HG03432 (cell line): ENCODE data around the gene ZXDC.

ENCODE experiments used
- ATAC-seq: cut with Tn5 transposase; IDR thresholded peaks from one replicate; pipeline ENCODE4 v1.9.1; 2021; ENCODE audit warnings: mild to moderate bottlenecking, moderate library complexity; ENCODE audit not compliant: unreplicated experiment

Gene ZXDC

GRCh38 chr3:126456766-126457388 lies 18.8 kb downstream of the ZXDC start:
- no peak for ATAC-seq

GRCh38 chr3:126456211-126456610 lies 19.5 kb downstream of the ZXDC start:
- ATAC-seq, result no peak

DNA sequence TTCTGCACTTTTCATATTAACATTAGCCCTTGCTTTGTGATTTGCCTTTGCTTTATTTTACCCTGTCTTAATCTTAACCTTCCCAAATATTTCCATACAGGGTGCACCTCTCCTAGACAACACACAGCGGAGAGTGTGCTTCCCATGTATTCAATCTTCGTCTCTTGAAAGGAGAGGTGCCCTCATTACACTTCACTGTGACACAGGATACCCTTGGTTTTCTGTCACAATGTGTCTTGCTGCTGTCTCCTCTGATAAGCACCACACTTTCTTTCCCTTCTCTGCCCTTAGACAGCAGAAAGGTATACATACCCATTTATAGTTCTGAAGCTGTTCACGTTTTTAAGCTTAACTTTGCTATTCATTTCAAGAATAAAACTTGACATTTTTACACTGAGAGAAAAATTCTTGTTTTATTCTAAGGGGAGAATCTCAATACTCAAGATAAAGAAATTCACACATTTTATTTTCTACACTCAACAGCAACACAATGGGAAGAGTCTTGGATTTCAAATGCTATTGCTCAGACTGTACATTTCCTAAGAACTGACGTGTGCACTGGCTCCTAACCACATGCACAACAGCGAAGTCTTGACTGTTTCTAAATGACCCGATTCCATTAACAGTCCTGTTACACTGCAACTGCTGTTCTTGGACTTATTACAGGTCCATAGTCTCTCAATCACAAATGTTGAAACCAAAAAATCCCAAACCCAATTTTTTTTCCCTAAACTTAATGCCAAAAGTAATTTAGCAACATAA lies 21.1 kb downstream of the ZXDC start:
- ATAC-seq, result no peak

DNA sequence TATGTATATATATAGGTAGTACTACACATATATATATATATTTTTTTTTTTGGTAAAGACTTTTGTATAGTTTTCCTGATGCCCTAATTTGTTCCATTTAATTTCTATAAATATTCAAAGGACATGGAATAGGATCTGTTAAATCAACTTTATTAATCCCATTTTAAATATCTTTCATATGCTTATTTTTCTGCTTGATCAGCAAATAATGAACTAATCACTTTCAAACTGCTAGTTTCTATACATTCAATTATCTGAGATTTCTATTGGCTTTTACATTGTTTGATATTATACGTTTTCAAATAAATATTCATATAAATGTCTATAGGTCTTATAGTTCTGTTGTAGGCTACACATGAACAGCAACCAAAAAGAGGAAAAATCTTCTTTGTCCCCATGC lies 21.7 kb downstream of the ZXDC start:
- ATAC-seq, result no peak

- no peak for ATAC-seq
These were observed 23.5 kb downstream of the ZXDC start for GRCh38 chr3:126452213-126452612.

DNA sequence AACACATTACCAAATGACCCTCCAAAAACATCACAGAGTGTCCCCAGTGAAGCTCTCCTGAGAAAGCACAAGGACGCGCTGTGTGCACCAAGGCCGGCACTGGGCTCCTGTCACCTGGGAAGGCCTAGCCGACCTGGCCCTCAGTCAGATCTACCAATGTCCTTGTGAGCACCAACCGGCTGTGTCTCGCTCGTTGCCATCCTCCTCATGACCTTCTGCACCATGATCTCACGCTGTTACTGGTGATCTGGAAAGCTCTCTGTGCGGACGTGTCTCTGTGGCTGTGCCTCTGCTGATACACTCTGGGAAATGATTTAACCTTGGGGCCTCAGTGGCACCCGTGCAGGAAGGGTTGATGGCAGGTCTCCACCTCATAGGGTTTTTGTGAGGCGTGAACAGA lies 24.2 kb downstream of the ZXDC start:
- ATAC-seq, result no peak

DNA sequence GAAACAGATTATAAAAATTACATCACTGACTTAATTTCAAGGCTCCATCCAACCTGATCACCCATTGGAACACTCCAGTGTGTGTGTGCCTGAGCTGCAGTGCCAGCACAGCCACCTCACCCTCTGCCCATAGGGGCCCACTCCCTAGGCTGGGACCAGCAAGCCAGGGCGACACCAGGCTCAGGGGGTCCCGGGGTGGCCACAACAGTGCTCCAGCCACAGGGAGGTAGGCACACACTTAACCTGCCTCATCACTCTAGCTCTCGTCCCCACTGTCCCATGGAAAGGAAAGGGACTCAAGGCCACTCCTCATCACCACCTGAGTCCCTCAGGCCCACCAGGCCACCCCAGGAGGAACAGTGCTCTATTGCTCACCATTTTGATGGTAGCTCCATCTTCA lies 24.9 kb downstream of the ZXDC start:
- no peak for ATAC-seq

- no peak for ATAC-seq
These were observed 25.5 kb downstream of the ZXDC start for GRCh38 chr3:126450219-126450618.

DNA sequence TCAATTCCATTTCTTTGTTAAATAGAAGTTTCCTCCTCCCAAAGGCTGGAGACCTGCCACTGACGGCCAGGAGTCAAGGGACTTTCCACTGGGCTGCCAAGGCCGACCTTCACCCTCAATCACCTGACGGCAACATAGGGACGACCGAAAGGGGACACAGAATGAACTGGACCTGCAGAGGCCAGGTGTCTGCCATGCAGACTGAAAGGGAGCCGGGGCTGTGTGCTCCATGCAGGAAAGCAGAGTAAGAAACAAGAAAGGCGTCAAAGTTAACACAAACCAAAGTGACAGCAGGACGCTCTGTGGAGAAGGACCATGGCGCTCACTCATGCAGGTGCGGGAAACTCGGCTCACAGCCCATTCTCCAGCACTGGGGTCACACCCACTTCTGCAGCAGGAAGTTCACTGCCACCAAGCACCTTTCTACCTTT lies 26.1 kb downstream of the ZXDC start:
- no peak for ATAC-seq

GRCh38 chr3:126448893-126449180 lies 26.9 kb downstream of the ZXDC start:
- ATAC-seq, result no peak

- ATAC-seq, result no peak
These were observed 27.4 kb downstream of the ZXDC start for GRCh38 chr3:126448136-126448892.

DNA sequence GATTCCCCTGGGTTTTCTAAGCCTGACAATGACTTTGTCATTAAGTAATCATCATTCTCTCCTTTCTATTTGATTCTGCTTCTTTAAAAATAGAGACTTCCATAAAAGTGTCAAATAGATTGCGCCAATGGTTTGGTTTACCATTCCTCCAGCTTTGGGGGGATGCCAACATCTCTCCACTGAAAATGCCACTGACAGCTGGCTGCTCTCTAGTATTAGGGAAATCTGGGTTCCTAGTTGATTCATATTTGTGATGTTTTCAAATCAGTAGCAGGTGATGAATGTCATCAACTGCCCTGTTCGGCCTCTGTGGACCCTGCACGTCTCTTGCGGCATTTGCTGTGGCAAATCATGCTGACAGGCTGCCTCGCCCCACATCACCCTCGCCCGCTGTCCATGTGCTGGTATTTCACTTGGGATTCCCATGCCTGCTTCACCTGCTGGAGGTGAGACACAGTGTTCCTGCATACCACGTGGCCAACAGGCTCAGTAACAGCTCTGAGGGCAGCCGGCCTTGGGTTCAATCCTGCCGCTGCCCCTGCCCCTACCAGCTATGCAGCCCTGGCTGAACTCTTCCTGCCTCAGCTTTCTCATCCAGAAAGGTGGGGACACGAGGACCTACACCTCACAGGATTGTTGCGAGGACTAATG lies 28.1 kb downstream of the ZXDC start:
- no peak for ATAC-seq

DNA sequence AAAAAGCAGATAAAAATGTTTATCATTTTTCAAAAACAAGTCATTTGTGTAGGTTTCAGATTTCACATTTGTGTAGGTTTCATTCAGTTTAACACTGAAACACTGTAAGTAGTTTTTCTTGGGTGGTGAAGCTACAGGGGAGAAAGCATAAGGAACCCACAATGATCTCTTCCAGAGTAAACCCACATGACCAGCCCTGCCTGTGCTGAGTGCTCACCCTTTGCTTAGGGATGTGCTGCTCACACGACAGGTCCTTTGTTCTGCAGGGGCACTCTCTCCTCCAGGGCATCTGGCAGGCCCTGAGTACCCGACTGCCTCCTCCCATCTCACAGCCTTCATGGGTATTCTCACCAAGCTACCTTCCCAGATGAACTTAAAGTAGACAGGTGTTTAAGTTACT lies 28.9 kb downstream of the ZXDC start:
- no peak for ATAC-seq

GRCh38 chr3:126446301-126446700 lies 29.4 kb downstream of the ZXDC start:
- ATAC-seq, result no peak

- no peak for ATAC-seq
These were observed 30.2 kb downstream of the ZXDC start for GRCh38 chr3:126445506-126445905.

- ATAC-seq, result no peak
These were observed 32.8 kb downstream of the ZXDC start for GRCh38 chr3:126442856-126443242.

GRCh38 chr3:126442094-126442855 lies 33.4 kb downstream of the ZXDC start:
- ATAC-seq, result no peak

- no peak for ATAC-seq
These were observed 34.3 kb downstream of the ZXDC start for GRCh38 chr3:126441256-126441880.

DNA sequence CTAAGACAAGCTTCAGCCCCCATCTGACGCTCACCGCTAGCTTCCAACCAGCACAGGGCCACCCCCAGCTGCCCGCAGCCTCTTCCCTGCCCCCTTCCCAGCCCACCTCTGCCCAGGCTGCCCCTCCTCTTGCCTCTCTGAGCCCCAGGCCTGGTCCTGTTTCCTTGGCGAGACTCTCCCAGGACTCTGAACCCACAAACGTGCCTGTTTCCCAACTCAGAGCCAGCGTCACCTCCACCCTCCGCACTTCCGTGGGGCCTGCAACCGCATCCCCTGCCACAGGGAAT lies 35.0 kb downstream of the ZXDC start:
- no peak for ATAC-seq

- no peak for ATAC-seq
These were observed 35.6 kb downstream of the ZXDC start for GRCh38 chr3:126439968-126440708.
